Fibroblast of the conjunctiva (primary cell): ENCODE results near the gene NQO2.
"Not testable (repeated sequence)": the region's sequence is repeated elsewhere in the genome, so short reads cannot be mapped to it uniquely, and the experiment has no call there.

Experiments used
- DNase-seq: peaks from one replicate; pipeline ENCODE4 v3.0.0-alpha.2; 2010; ENCODE audit warnings: low read depth

NQO2 gene

GRCh38 chr6:2989332-2990247 is 10.1 kb upstream of the NQO2 start:
- DNase-seq = peak; percentile 95

DNA sequence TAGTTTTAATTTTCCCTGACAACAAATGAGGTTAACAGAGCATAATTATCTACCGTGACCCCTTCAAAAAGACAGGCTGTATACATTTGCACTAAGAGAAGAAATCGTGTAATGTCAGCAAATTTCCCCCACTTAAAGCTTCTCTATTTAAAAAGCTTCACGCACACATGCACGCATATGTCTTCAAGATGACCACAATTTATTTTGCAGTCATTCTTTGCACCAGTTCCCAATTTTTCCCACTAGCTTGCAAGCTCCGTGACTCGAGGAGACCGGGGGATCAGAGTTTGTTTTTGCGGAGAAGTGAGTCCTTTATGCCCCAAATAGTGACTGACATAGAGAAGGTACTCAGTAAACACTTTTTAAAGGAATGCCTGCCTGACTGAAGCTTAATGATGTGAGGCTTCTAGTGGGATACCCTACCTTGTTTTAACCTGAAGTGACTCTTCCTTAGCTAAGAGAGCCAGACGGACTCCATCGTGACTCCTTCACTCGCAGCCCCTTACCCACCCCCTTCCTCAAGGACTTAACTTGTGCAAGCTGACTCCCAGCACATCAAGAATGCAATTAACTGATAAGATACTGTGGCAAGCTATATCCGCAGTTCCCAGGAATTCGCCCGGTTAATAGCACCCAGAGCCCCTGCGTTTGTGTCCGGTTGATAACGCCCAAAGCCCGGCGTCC is 9.3 kb upstream of the NQO2 start:
- DNase-seq = no peak

DNA sequence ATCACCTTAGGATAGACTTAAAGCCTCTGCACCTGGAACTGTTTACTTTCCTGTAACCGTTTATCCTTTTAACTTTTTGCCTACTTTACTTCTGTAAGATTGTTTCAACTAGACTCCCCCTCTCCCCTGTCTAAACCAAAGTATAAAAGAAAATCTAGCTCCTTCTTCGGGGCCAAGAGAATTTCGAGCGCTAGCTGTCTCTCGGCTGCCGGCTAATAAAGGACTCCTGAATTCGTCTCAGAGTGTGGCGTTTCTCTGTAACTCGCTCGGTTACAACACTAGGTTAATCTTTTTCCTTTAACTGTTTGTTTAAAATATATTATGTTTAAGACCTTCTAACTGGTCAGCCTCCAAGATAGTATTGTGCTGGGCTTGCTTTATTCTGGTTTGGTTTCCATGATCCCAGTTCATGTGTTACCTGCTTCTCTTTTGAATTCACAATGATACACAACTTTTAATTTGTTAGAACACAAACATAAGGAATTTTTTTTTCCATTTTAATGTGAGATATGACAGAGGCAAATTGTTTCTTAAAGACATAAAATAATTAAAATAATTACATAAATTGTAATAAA is 8.7 kb upstream of the NQO2 start:
- DNase-seq = no peak

GRCh38 chr6:2992330-2992979 is 7.2 kb upstream of the NQO2 start:
- DNase-seq = no peak

- DNase-seq = no peak
Observed at GRCh38 chr6:2993755-2994317, 5.9 kb upstream of the NQO2 start.

- DNase-seq = not testable (repeated sequence)
Observed at GRCh38 chr6:2998249-2998997, 1.3 kb upstream of the NQO2 start.

DNA sequence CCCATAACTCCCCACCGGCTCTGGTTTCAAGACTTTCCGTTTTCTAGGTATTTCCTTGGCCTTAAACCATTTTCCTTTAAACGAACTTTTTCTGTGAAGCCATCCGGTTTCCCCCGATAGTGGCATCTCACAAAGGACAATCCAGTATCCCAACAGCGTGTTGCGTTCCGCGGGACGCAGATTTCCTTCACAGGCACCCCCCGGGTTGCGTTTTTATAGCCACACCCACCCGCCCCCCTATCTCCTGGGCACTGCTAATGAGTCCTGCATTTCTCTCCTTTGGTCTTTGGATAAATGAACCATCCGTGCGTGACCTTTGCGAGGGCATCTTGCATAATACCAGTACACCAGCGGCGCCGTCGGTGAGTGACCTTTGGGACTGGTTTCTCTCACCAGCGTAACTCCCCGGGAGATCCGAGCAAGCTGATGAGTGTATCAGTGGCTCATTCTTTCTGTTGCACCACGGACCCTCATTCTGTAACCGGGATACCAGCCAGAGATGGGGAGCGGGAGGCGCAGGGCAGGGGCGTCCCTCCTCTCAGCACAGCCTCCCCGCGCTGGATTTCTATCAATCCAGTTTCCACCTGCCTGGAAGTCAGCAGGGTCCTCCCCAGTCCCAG is 586 bp upstream of the NQO2 start:
- DNase-seq = peak; percentile 51

DNA sequence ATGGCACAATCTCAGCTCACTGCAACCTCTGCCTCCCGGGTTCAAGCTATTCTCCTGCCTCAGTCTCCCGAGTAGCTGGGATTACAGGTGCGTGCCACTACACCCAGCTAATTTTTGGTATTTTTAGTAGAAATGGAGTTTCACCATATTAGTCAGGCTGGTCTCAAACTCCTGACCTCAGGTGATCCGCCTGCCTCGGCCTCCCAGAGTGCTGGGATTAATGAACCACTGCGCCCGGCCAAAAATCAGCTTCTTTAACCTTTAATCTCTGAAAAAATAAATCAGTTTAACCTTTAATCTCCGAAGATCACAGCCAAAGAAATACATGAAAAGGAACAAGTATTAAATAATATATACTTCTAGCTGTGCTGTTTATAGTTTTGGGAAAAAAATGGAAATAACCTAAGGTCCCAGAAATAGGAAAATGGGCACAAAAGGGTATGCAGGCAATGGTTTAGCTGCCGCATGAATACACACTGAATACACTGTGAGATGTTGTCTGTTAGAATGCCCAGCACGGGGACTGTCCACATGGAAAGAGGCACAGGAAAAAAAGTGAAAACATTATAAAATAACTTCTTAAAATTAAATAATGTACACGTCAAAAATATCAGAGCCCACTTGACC is 1.6 kb downstream of the NQO2 start:
- no peak for DNase-seq

GRCh38 chr6:3001773-3002293 is 2.1 kb downstream of the NQO2 start:
- DNase-seq = peak; percentile 51

DNA sequence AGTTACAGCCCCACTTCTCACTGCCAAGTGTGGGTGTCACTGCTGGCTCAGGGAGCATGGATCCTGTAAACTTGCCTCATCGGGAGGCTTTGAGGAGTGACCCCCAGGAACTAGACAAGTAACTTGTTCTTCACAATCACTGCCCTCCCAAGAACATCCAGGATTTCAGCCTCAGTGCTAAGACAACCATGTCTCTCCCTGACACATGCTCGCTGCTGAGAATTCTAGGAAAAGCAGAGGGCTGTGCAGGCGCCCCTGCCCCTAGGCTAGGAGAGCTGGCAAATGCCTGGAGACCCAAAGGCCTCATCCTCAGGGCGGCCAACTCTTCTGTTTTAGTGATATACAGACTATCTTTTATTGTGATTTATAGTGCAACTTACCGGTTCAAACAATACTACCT is 3.5 kb downstream of the NQO2 start:
- DNase-seq = not testable (repeated sequence)

GRCh38 chr6:3005077-3005476 is 5.4 kb downstream of the NQO2 start:
- no peak for DNase-seq

DNA sequence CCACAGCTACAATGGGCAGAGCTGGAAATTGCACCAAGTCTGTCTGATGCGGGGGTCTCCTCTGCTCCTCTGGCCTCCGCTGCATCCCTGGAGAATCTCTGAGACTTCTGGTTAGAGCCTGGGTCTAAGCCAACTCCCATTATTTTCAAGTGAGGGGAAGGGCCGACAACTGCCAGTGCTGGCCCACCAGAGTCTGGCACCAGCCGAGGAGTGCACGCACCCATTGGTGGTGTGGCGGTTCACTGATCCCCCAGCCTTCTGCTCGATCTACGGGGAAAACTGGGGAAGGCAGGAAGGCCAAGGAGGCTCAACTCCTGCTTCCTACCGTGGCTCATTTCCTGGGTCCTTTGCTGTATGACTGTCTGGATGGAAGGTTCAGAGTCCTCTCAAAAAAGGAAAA is 6.2 kb downstream of the NQO2 start:
- no peak for DNase-seq

GRCh38 chr6:3006476-3006875 is 6.8 kb downstream of the NQO2 start:
- no peak for DNase-seq

DNA sequence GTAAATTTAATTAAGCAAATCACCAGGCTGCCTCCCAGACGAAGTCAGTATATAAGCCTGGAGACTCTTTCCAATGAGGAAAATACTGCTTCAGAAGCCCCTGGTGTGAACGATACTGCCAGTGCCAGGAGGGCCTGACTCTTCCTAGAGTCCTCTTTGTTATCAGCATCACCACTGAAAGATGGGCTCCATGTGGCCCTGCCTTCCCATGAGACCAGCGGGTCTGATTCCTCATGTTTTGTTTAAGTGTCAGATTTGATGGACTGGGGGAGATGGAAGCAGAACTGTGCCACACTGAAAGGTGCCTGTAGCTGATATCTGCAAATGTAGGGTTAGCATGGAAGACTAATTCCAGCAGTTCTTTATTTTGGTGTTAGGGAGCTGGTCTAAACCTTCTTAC is 7.9 kb downstream of the NQO2 start:
- no peak for DNase-seq

DNA sequence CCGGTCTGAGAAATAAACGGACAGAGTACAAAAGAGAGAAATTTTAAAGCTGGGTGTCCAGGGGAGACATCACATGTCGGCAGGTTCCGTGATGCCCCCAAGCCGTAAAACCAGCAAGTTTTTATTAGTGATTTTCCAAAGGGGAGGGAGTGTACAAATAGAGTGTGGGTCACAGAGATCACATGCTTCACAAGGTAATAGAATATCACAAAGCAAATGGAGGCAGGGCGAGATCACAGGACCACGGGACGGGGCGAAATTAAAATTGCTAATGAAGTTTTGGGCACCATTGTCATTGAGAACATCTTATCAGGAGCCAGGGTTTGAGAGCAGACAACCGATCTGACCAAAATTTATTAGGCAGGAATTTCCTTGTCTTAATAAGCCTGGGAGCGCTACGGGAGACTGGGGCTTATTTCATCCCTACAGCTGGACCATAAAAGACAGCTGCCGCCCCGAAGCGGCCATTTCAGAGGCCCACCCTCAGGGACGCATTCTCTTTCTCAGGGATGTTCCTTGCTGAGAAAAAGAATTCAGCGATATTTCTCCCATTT is 9.1 kb downstream of the NQO2 start:
- not testable (repeated sequence) for DNase-seq

DNA sequence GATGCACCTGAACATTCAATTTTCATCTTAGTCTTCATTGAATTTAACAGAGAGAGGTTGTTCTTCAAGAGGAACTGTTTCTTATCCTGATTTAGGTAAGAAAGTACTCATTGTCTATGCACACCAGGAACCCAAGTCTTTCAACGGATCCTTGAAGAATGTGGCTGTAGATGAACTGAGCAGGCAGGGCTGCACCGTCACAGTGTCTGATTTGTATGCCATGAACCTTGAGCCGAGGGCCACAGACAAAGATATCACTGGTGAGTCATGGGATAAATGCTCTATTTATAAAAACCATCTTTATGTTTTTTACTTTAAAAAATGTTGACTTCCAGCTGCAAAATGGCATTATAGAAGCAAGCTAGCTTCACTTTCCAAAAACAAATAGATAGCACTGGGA is 10.2 kb downstream of the NQO2 start:
- DNase-seq = no peak

- DNase-seq = no peak
Observed at GRCh38 chr6:3011158-3011557, 11.5 kb downstream of the NQO2 start.

DNA sequence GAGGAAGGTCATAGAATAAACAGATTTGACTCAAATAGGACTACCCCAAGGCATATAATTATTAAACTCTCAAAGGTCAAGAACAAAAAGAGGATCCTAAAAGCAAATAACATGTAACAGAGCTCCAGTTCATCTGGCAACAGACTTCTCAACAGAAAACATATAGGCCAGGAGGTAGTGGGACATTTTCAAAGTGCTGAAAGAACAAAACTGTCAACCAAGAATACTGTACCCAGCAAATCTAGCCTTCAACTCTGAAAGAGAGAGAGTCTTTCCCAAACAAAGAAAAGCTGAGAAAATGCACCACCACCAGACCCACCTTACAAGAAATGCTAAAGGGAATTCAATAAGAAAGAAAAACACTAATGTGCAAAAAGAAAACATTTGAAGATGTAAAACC is 11.9 kb downstream of the NQO2 start:
- DNase-seq = no peak

DNA sequence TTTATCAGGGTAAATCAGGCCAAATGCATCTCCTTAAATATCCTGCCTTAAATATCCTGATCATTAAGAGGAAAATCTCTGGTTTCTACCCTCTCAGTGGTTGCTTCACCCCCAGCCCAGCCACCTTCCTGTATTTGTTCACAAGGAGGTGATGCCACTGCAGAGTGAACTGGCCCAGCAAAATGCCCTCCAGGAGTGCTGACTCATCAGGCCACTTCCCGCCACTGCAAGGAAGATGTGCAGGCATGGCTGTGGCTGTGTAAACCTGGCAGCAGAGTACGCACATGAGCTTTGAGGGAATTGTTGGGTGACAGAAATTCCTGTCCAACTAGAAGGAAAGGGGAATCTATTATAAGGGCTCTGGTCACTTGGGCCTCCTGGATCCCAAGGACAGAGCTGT is 13.8 kb downstream of the NQO2 start:
- no peak for DNase-seq
